NCI-H446 treated with DMSO at 0.1 percent for 48 hours (cell line): ENCODE measurements around the gene LBHD2.

Experiments used
- DNase-seq: peaks from one replicate; lab custom pipeline; 2025; lab: John Stamatoyannopoulos, UW

LBHD2 gene

DNA sequence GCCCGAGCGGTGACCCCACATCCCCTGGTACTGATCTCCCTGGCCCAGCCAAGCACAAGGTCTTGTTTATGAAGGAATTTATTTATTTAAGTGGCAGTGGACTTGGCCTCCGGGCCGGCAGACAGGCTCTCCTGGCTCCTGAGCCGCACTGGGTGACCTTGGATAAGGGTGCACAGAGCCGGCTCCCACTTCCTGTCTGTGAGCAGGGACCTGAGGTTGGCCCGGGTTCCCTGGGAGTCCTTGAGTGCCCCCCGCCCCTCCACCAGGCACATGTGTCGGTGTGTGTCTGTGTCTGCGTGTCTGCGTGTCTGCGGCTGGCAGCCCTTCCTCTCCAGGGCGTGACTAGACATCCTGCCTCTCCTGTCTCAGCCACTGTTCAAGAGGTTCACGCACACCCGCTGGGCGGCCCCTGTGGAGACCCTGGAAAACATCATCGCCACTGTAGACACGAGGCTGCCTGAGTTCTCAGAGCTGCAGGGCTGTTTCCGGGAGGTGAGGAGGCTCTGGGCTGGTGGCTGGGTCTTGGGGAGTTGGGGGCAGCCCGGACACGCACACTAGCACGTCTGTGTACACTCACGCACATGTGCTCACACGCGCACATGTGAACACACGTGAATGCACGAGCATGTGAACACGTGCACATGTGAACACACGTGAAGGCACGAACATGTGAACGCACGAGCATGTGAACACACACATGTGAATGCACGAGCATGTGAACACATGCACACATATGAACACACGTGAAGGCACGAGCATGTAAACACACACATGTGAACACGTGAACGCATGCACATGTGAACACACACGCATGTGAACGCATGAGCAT is 48.6 kb downstream of the LBHD2 start:
- DNase-seq: no peak

DNA sequence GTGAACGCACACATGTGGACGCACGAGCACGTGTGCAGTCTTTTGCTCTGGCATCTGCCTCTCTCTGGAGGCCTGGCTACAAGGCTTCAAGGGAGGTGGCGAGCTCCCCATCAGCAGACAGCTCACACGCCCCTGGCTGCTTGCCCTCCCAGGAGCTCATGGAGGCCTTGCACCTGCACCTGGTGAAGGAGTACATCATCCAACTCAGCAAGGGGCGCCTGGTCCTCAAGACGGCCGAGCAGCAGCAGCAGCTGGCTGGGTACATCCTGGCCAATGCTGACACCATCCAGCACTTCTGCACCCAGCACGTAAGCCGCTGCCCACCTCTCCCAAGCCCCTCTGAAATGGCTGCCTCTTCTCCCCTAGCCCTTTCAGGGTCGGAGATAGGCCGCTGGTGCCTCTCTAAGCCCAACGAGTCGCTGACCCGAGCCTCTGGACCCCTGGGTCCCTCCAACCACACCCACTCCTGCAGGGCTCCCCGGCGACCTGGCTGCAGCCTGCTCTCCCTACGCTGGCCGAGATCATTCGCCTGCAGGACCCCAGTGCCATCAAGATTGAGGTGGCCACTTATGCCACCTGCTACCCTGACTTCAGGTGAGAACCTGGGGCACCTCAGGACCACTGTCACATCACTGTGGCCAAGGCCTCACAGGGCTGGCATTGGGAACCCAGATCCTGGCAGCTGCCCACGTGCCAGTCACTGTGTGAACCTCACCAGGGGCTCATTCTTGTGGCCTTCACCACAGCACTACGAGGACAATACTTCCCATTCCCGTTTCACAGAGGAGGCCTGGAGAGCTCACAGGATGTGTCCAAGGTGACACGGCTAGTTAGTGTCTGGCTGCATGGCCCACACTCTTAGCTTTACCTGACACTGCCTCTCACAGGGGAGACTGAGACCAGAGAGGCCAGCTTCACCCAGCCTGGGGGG is 49.5 kb downstream of the LBHD2 start:
- no peak for DNase-seq

DNA sequence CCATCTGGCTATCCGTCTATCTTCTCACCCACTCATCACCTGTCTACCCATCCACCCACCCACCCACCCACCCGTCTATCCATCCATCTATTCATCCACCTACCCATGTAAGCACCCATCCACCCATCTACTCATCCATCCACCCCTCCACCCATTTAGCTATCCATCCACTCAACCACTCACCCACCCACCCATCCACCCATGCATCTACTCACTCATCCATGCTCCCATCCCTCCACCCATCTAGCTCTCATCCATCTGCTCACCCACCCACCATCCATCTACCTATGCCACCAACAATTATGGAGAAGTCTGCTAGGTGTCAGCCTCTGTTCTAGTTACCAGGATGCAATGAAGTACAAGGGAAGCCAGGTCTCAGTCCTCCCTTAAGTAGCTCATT is 50.4 kb downstream of the LBHD2 start:
- DNase-seq: no peak

DNA sequence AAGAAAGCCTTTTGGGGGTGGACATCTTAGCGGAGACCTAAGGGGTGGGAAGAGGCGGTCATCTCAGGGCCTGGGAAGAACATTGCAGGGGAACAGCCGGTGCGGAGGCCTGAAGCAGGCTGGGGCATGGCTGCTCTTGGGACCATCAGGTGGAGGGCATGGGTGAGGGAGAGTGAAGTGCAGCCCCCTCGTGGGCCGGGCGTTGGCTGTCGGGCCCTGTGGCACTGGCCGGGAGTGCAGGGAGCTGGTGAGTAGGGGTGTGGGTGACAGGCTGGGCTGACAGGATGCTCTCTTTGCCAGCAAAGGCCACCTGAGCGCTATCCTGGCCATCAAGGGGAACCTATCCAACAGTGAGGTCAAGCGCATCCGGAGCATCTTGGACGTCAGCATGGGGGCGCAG is 50.9 kb downstream of the LBHD2 start:
- DNase-seq: no peak

DNA sequence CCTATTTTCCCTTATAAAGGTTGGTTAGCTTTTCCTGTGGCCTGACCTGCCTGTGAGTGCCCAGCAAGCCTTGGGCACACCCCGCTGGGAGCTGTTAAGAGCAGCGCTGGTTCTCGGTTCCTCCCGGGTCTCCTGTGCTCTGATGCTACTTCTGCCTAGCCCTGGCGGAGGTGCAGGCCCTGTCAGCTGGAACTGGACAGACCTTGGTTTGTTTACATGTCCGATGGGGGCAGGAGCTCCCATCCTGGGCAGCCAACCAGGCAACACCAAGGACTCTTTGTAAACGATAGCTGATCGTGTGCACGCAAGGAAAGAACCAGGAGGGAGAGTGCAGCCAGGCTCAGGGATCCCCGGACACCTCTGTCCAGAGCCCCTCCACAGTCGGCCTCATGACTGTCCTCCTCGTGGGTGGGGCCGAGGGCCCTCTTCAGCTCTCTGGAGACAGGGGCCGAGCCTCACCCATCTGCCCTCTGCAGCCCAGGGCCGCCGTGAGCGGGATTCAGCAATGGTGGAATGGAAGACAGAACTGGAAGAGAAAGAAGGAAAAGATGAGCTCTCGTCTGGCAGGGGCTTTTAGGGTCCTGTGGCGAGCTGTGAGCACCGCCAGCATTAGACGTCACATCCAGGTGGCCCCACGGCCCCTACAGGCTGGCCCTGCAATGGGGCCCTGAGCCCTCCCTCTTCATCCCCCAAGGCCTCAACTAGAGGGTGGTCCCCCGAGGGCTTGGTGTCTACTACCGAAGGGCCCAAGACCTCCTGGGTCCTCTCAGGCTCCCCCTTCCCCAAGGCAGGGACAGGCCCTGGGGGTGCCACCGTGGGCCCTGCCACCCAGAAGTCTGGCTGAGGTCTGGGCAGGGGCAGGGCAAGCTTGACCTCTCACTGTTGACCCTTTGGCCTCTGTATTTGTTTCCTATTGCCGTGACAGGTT is 51.6 kb downstream of the LBHD2 start:
- DNase-seq: no peak

DNA sequence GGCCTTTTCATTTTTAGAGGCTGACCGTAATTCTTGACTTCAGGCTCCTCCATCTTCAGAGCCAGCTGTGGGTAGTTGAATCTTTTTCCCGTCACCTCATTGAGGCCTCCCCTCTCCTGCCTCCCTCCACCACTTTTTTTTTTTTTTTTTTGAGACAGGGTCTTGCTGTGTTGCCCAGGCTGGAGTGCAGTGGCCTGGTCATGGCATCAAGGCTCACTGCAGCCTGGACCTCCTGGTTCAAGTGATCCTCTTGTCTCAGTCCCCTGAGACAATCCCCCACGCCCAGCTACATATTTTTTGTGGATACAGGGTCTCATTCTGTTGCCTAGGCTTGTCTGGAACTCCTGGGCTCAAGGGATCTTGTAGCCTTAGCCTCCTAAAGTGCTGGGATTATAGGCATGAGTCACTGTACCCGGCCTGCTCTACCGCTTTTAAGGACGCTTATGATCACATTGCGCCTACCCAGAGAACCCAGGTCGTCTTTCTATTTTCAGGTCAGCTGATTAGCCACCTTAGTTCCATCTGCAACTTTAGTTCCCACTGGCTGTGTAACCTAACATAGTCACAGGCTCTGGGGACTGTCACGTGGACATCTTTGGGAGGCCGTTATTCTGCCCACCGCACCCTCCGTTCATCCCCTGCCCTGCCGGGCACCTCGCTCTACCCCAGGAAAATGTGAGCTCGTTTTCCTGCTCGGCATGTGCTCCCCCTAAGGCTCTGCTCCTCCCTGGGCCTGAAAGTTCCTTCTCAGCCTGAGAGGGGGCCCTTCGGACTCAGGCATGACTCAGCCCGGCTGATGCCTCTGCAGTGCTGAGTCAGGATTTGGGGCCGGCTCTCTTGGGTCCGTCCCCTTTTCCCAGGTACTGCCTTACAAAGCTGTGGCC is 52.6 kb downstream of the LBHD2 start:
- DNase-seq: no peak

DNA sequence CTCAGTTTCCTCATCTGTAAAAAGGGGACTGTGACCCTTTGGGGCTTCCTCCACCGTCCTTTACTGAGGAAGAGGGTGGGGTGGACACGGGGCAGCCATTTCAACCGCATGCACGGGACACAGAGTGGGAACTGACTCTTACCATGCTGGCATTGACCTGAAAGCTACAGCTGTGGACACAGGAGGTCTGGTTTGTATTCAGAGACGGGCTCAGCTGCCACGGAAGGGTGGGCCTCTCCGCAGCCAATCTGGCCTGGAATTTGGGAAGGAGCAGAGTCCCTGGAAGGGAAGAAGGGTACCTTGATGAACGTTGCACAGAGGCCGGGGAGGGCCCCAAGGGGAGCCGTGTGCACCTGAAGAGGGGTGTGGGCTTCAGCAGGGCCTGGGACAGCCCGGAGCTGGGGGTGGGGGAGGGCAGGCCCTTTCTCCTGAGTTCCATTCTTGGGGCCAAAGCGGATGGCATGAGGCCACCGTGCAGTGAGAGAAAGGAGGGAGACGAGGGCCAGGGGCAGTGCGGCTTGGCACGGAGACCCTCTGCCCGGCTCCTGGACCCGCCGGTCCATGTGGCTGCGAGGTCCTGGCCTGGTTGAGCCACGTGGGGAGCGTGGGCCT is 53.8 kb downstream of the LBHD2 start:
- DNase-seq: no peak

DNA sequence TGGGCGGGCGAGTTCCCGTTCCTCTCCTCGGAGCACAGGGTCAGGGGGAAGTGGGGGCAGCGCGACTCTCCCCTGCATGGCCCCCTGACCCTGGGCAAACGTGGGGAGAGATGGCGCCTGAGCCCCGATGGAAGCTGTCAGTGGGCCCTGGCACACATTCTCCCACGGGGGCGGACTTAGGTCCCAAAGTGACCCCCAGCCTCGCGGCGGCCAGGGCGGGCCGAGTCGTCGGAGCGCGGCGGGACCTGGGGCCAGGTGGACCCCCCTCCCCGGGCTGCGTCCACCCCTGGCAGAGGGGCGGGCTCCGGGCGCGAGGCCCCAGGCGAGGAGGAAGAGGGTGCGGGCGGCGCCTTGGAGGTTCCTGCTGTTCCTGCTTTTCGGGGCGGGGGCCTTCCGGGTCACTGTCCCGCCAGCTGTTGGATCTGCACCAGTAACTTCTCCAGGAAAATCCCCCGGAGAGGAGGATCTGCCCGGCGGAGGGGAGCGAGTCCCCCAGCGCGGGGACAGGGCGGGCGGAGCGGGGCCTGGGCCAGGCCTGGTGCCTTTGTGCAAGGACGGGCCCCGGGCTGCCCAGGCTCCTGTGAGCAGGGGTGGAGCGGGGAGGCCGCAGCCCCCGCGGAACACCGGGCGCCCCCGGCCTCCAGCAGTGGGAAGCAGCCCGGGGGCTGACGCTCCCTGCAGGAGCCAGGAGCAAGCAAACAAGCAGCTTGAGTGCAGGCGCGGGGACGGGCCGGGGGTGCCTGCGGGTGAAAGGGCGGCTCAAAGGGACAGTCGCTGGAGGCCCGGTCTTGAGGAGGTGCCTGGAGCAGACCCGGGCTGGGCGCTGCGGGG is 54.5 kb downstream of the LBHD2 start:
- no peak for DNase-seq

DNA sequence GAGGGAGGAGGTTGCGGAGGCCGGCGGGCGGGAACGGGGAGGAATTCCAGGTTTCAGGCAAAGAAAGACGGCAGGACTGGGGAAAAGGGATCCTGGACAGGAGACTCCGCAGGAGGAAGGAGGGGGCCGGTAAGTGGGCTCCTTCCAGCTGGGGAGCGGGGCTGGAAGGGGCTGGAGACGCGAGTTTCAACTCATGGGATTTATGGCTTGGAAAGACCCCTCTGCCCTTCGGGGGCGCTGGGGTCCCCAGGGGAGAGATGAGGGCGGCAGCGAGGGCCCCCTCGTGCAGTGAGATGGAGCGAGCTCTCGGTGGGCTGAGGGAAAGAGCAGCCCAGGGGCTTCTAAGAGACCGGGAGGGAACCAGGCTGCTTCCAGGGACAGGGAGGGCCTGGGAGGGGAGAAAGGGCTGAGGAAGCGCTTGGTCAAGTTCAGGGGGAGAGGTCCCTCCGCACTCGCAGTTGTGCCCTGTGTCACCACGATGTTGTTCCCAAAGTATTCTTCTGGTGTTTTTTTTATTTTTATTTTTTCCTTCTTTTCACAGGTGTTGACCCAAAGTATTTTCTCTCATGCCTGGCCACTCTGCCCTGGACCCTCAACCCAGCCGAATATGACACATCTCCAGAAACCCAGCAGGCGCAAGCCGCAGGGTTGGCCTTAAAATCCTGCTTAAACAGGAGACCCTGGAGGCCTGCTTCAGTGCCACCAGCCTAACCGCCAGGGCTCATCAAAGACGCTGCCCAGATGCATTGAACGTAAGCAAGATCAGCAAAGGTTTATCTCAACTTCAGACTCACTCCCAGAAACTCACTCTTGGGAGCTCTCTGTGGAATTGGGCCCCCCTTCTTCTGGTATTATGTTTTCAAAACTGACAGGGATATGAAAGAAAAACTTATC is 55.4 kb downstream of the LBHD2 start:
- no peak for DNase-seq
